Fibroblast of lung (primary cell): ENCODE measurements around the gene OTOG.

Source experiments
- CTCF ChIP-seq, 2 donors: IDR thresholded peaks in 1 of 2; conservative IDR thresholded peaks in 1 of 2; 1 replicate in 1 of 2; 2 replicates in 1 of 2; pipeline ENCODE4 v1.5.1; 2011 to 2012; ENCODE audit warnings: low read length in 2 of 2, control low read depth in 1 of 2, inconsistent platforms in 1 of 2, low read depth in 1 of 2, mild to moderate bottlenecking in 1 of 2
- EZH2 ChIP-seq: IDR thresholded peaks from 2 replicates; pipeline ENCODE4 v1.5.1; 2012; ENCODE audit warnings: low read length, control low read depth, mild to moderate bottlenecking; ENCODE audit errors: missing control alignments

- TF ChIP-seq CTCF (conservative IDR thresholded peaks at IDR 0.05 in 1 of 2, IDR thresholded peaks at IDR 0.05 in 1 of 2; ENCODE audit: low read depth in 1 of 2, low read length in 2 of 2) (no peak), EZH2 (no peak)
Measured at GRCh38 chr11:17524221-17524620, 22.8 kb upstream of the OTOG start.
